Measurements from ENCODE around the gene NR4A3. TPM values are rescaled to one million over a fixed set of nuclear protein-coding genes. Genes with fewer than 3 reads are reported as not detected.

Gene NR4A3
- total and polyA plus RNA-seq, 2 of the 13 experiments (the other 11 are each of a cell fraction or from before 2014, with no cell fraction given): 0.02 to 0.09 TPM

- in situ Hi-C loops (cut with HindIII; ENCODE audit: extremely low pct_ligation_motif_present, low pct_unique_long_range_greater_than_20kb): loop anchor here (10.0 kb wide), 1 partner anchor 179 kb away; no protein-coding TSS in a partner anchor
- Histone ChIP-seq H3K9ac (ENCODE audit: insufficient read depth, low read depth, low read length) (no peak overlapping the region), H2AFZ (ENCODE audit: low read length) (no peak overlapping the region), H4K20me1 (ENCODE audit: insufficient read depth, low read length) (0 out of 2 replicates have a peak, but pooled peaks cover 3% of the 10 kb centered on the region), H3K36me3 (replicated peaks in 1 of 2; ENCODE audit: control insufficient read depth in 1 of 2, insufficient read depth in 2 of 2, low read length in 2 of 2) (no peaks in the 10 kb centered on the region), H3K27ac (ENCODE audit: extremely low read length, insufficient read depth, low read length) (no peak overlapping the region), H3K4me1 (ENCODE audit: insufficient read depth, low read length) (peaks cover 36% of the 10 kb centered on the region), H3K79me2 (ENCODE audit: insufficient read depth, low read length) (no peaks in the 10 kb centered on the region), H3K4me2 (ENCODE audit: low read depth, low read length) (peak overlapping the region; percentile 100), H3K4me3 (replicated peaks in 1 of 3; ENCODE audit: insufficient read depth in 1 of 3, low read depth in 2 of 3, low read length in 3 of 3) (peak overlapping the region; percentile 66 to 90 (median 89)), H3K27me3 (ENCODE audit: control insufficient read depth in 1 of 2, insufficient read depth in 2 of 2, low read length in 2 of 2) (peaks cover 7 to 51% of the 10 kb centered on the region in 2 experiments; a peak in 4 of 5 replicates), H3K9me3 (ENCODE audit: low read length) (no peaks in the 10 kb centered on the region)
- 61% methylated on average over 44 of the region's 44 CpGs for WGBS (ENCODE audit: low lambda C conversion rate)
- intact Hi-C loops (cut with micrococcal nuclease; ENCODE audit: unreplicated experiment): no loop called here
- DNase-seq (ENCODE audit: low spot score): no peak
- CTCF ChIA-PET (ENCODE audit: low intra/inter-chr PET ratio, low total read pairs): no interaction called here
- ATAC-seq: no peak
- TF ChIP-seq CHD2 (IDR thresholded peaks at IDR 0.05; ENCODE audit: low read depth, low read length): no peak
- TF ChIP-seq ETV6 (CRISPR knock-in tag; conservative IDR thresholded peaks at IDR 0.05): no peak
- TF ChIP-seq REXO4 (CRISPR knock-in tag; IDR thresholded peaks at IDR 0.05; ENCODE audit: borderline replicate concordance): no peak
- no peak for TF ChIP-seq ZFY (CRISPR knock-in tag; IDR thresholded peaks at IDR 0.05)
- TF ChIP-seq HIC2 (CRISPR knock-in tag; IDR thresholded peaks at IDR 0.05; ENCODE audit: low read depth): no peak
- TF ChIP-seq TFDP1 (CRISPR knock-in tag; IDR thresholded peaks at IDR 0.05; ENCODE audit: borderline replicate concordance): no peak
- no peak for TF ChIP-seq ZBTB26 (CRISPR knock-in tag; IDR thresholded peaks at IDR 0.05; ENCODE audit: borderline replicate concordance)
- no peak for TF ChIP-seq ZBTB37 (CRISPR knock-in tag; IDR thresholded peaks at IDR 0.05)
- no peak for TF ChIP-seq ZNF230 (CRISPR knock-in tag; IDR thresholded peaks at IDR 0.05)
- no peak for TF ChIP-seq HES4 (CRISPR knock-in tag; IDR thresholded peaks at IDR 0.05; ENCODE audit: borderline replicate concordance)
- no peak for TF ChIP-seq NFE2L2 (IDR thresholded peaks at IDR 0.05; ENCODE audit: low read length)
- no peak for TF ChIP-seq SATB2 (CRISPR knock-in tag; IDR thresholded peaks at IDR 0.05)
- TF ChIP-seq, protein P1, sequence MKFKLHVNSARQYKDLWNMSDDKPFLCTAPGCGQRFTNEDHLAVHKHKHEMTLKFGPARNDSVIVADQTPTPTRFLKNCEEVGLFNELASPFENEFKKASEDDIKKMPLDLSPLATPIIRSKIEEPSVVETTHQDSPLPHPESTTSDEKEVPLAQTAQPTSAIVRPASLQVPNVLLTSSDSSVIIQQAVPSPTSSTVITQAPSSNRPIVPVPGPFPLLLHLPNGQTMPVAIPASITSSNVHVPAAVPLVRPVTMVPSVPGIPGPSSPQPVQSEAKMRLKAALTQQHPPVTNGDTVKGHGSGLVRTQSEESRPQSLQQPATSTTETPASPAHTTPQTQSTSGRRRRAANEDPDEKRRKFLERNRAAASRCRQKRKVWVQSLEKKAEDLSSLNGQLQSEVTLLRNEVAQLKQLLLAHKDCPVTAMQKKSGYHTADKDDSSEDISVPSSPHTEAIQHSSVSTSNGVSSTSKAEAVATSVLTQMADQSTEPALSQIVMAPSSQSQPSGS (CRISPR knock-in tag; IDR thresholded peaks at IDR 0.05): no peak
- TF ChIP-seq CBX1 (IDR thresholded peaks at IDR 0.05; ENCODE audit: low read depth): no peak
- no TSS peak for BruUV-seq (replicated peaks)
- no peak for FAIRE-seq
- POLR2A ChIA-PET: interaction anchor here (1.4 kb wide), 1 partner anchor 603 kb away, joined by 4 read pairs; the partner anchor contains the start of genes ALG2 and SEC61B
Measured at GRCh38 chr9:99825172-99826046, 3.7 kb downstream of the NR4A3 start.

All from HepG2 (cell line).